Endothelial cell of umbilical vein (primary cell): ENCODE results near the gene COL9A3. TPM values are rescaled to one million over a fixed set of nuclear protein-coding genes. Genes with fewer than 3 reads are reported as not detected.

Source experiments
- BruUV-seq: library from RNA; stranded (reverse); fragments of 400-500 nt; replicated peaks from 2 replicates; lab custom pipeline; 2021; lab: Mats Ljungman, UMichigan
- CTCF ChIA-PET: fragments of 300-600, 350-600 bp; sonication (Branson Sonifier 250); formaldehyde crosslinking; loops from one replicate; lab custom pipeline; 2021; ENCODE audit warnings: antibody characterized with exemption, inconsistent platforms; lab: Charles Lee
- POLR2A ChIA-PET: fragments of 300-600, 350-600 bp; sonication (Branson Sonifier 250); formaldehyde crosslinking; loops from one replicate; lab custom pipeline; 2021; ENCODE audit warnings: antibody characterized with exemption, inconsistent platforms; lab: Charles Lee
- DNase-seq: peaks from one replicate; pipeline ENCODE4 v3.0.0-alpha.2; 2011; ENCODE audit warnings: low read depth, low spot score
- FAIRE-seq: peaks from 2 replicates; lab custom pipeline; 2011; peaks lifted over from hg19 to GRCh38; lab: Jason Lieb, UNC
- H2AFZ ChIP-seq: 2 replicates; pipeline ENCODE4 v1.6.0; 2012; ENCODE audit warnings: low read depth, low read length, control low read depth, inconsistent platforms
- H3K27ac ChIP-seq: 2 replicates; pipeline ENCODE4 v1.5.1; 2011; ENCODE audit warnings: low read depth, mild to moderate bottlenecking, control low read depth, low read length, moderate library complexity; ENCODE audit not compliant: insufficient read depth
- H3K27me3 ChIP-seq, 2 experiments: 2 replicates each; pipeline versions ENCODE4 v1.6.0 to v1.6.1; 2011; ENCODE audit warnings: low read length in 2 of 2, mixed read lengths in 1 of 2; ENCODE audit not compliant: control insufficient read depth in 2 of 2, insufficient read depth in 2 of 2
- H3K36me3 ChIP-seq, 2 experiments: 2 replicates in 1 of 2; 3 replicates in 1 of 2; pipeline ENCODE4 v1.5.1; 2011; ENCODE audit warnings: low read length in 2 of 2, mild to moderate bottlenecking in 1 of 2, moderate library complexity in 1 of 2; ENCODE audit not compliant: control insufficient read depth in 2 of 2, insufficient read depth in 2 of 2; ENCODE audit errors: extremely low read depth in 1 of 2
- H3K4me1 ChIP-seq: 3 replicates; pipeline ENCODE4 v1.5.1; 2011; ENCODE audit warnings: mild to moderate bottlenecking, low read length; ENCODE audit not compliant: control insufficient read depth, insufficient read depth; ENCODE audit errors: extremely low read depth
- H3K4me2 ChIP-seq: 2 replicates; pipeline ENCODE4 v1.6.1; 2011; ENCODE audit warnings: low read length, control low read depth, mixed read lengths; ENCODE audit not compliant: insufficient read depth
- H3K4me3 ChIP-seq, 3 experiments: fragments of 200-600 bp in 1 of 3; sonication (generic), shearing (Covaris generic) in 1 of 3; replicated peaks in 1 of 3; 2 replicates each; pipeline ENCODE4 v1.5.1; 2011 to 2016; ENCODE audit warnings: control low read depth in 3 of 3, low read length in 3 of 3, mild to moderate bottlenecking in 2 of 3, inconsistent platforms in 1 of 3, low read depth in 1 of 3, moderate library complexity in 1 of 3; ENCODE audit not compliant: insufficient read depth in 1 of 3
- H3K79me2 ChIP-seq: 2 replicates; pipeline ENCODE4 v1.6.0; 2012; ENCODE audit warnings: low read length, inconsistent platforms; ENCODE audit not compliant: control insufficient read depth, insufficient read depth
- H3K9ac ChIP-seq: replicated peaks from 2 replicates; pipeline ENCODE3; 2011; ENCODE audit warnings: low read length, control low read depth; ENCODE audit not compliant: insufficient read depth; ENCODE audit errors: extremely low read depth
- H3K9me1 ChIP-seq: replicated peaks from 3 replicates; pipeline ENCODE4 v1.6.0; 2011; ENCODE audit warnings: mild to moderate bottlenecking, low read length; ENCODE audit not compliant: control insufficient read depth, insufficient read depth; ENCODE audit errors: extremely low read depth
- H3K9me3 ChIP-seq: replicated peaks from 2 replicates; pipeline ENCODE4 v1.5.1; 2012; ENCODE audit warnings: low read length, inconsistent platforms; ENCODE audit not compliant: control insufficient read depth, insufficient read depth
- H4K20me1 ChIP-seq: replicated peaks from 2 replicates; pipeline ENCODE3; 2011; ENCODE audit warnings: mild to moderate bottlenecking, low read length; ENCODE audit not compliant: control insufficient read depth, insufficient read depth; ENCODE audit errors: extremely low read depth
- EZH2 ChIP-seq: IDR thresholded peaks from 2 replicates; pipeline ENCODE4 v1.6.1; 2012; ENCODE audit warnings: borderline replicate concordance, low read depth, mild to moderate bottlenecking, moderate library complexity, low read length, inconsistent platforms; ENCODE audit not compliant: severe bottlenecking
- FOS ChIP-seq: IDR thresholded peaks from 2 replicates; pipeline ENCODE4 v1.6.1; 2011; ENCODE audit warnings: mild to moderate bottlenecking, low read length, moderate library complexity, borderline replicate concordance; ENCODE audit not compliant: insufficient read depth
- GATA2 ChIP-seq: IDR thresholded peaks from 2 replicates; pipeline ENCODE4 v1.7.0; 2011; ENCODE audit warnings: low read depth, mild to moderate bottlenecking, moderate library complexity, mixed read lengths, low read length; ENCODE audit not compliant: insufficient read length, insufficient read depth
- JUN ChIP-seq: IDR thresholded peaks from 2 replicates; pipeline ENCODE4 v1.6.1; 2011; ENCODE audit warnings: borderline replicate concordance, low read depth; ENCODE audit not compliant: insufficient read length, insufficient read depth
- MYC ChIP-seq: IDR thresholded peaks from one replicate; pipeline ENCODE4 v1.6.1; 2011; ENCODE audit warnings: mild to moderate bottlenecking, low read depth, low read length
- POLR2A ChIP-seq: IDR thresholded peaks from 2 replicates; pipeline ENCODE4 v1.6.1; 2012; ENCODE audit warnings: low read depth, mild to moderate bottlenecking, control low read depth, low read length
- POLR2AphosphoS5 ChIP-seq: IDR thresholded peaks from 2 replicates; pipeline ENCODE4 v1.6.1; 2012; ENCODE audit warnings: low read depth, mild to moderate bottlenecking, control low read depth, low read length, moderate library complexity; ENCODE audit not compliant: insufficient read depth
- dilution Hi-C: fragments of 300-500 bp; cut with MboI; formaldehyde crosslinking; loops from one replicate; pipeline ENCODE4 v1.15.0; 2019; ENCODE audit warnings: low sequenced_read_pairs; ENCODE audit not compliant: extremely low pct_ligation_motif_present
- intact Hi-C: fragments of 100-400 bp; cut with micrococcal nuclease; formaldehyde crosslinking; loops from one replicate; pipeline ENCODE4 v1.10.0; 2022
- polyA plus RNA-seq, 4 experiments: library from polyadenylated mRNA; depleted of rRNA in 3 of 4; stranded (reverse) in 3 of 4; unstranded in 1 of 4; fragments of >200 nt; gene quantifications; 2 replicates each; pipeline versions ENCODE4 v1.2.1 to v1.2.3, GENCODE V29; 2011 to 2012; ENCODE audit warnings: missing spikeins in 1 of 4
- total RNA-seq: library from RNA; stranded (reverse); gene quantifications from 2 replicates; pipeline ENCODE4 v1.2.3, GENCODE V29; 2021
- TF ChIP-seq, protein P1 (sequence below): IDR thresholded peaks from 2 replicates; pipeline ENCODE4 v1.6.1; 2011; ENCODE audit not compliant: insufficient read depth, insufficient read length
- TF ChIP-seq, protein P2 (sequence below), 2 donors: IDR thresholded peaks; 1 replicate in 1 of 2; 2 replicates in 1 of 2; pipeline ENCODE4 v1.5.1; 2011; ENCODE audit warnings: low read length in 2 of 2, mild to moderate bottlenecking in 2 of 2, moderate library complexity in 2 of 2, control low read depth in 1 of 2, inconsistent platforms in 1 of 2, low read depth in 1 of 2; ENCODE audit not compliant: insufficient read depth in 1 of 2; ENCODE audit errors: extremely low read depth in 1 of 2

Gene COL9A3
- total and polyA plus RNA-seq, 2 donors (not counting 3 experiments of a cell fraction or from before 2014, with no cell fraction given), result 0.46 to 0.60 TPM

DNA sequence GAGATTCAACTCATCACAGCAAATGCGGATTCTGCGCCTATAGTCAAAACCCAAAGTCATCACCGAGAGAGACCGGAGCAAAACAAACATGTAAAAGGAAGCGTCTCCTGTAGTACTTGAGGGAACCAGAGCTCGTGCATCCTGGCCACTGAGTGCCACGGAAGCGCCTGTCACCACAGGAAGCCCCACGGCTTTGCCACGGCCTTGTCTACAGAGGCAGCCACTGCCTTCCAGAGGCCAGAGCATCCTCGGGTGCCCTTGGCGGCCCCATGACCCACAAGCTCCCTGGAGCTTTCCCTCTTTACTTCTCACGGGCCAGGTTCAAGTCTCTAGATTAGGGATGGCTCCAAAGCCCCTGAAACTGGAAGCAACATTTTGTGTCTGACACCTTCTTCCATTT is 37.3 kb downstream of the COL9A3 start:
- CTCF ChIA-PET, result no interaction called here
- no TSS peak for BruUV-seq
- dilution Hi-C loops, result no loop called here
- TF ChIP-seq MYC (no peak), POLR2AphosphoS5 (no peak), POLR2A (no peak), GATA2 (no peak), FOS (no peak), EZH2 (no peak), JUN (no peak)
- TF ChIP-seq, protein P1, sequence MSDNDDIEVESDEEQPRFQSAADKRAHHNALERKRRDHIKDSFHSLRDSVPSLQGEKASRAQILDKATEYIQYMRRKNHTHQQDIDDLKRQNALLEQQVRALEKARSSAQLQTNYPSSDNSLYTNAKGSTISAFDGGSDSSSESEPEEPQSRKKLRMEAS, result no peak
- TF ChIP-seq, protein P2, sequence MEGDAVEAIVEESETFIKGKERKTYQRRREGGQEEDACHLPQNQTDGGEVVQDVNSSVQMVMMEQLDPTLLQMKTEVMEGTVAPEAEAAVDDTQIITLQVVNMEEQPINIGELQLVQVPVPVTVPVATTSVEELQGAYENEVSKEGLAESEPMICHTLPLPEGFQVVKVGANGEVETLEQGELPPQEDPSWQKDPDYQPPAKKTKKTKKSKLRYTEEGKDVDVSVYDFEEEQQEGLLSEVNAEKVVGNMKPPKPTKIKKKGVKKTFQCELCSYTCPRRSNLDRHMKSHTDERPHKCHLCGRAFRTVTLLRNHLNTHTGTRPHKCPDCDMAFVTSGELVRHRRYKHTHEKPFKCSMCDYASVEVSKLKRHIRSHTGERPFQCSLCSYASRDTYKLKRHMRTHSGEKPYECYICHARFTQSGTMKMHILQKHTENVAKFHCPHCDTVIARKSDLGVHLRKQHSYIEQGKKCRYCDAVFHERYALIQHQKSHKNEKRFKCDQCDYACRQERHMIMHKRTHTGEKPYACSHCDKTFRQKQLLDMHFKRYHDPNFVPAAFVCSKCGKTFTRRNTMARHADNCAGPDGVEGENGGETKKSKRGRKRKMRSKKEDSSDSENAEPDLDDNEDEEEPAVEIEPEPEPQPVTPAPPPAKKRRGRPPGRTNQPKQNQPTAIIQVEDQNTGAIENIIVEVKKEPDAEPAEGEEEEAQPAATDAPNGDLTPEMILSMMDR (IDR thresholded peaks at IDR 0.05; ENCODE audit: extremely low read depth in 1 of 2, insufficient read depth in 1 of 2, low read depth in 1 of 2, low read length in 2 of 2), result no peak
- no peak overlapping the region for H2AFZ ChIP-seq
- no peak for FAIRE-seq
- POLR2A ChIA-PET, result no interaction called here
- H3K4me1 ChIP-seq, result no peaks in the 10 kb centered on the region
- no peaks in the 10 kb centered on the region for H4K20me1 ChIP-seq
- no peak overlapping the region for H3K27ac ChIP-seq
- no peaks in the 10 kb centered on the region for H3K9me3 ChIP-seq
- intact Hi-C loops, result no loop called here
- no peak for DNase-seq
- H3K9ac ChIP-seq, result no peak overlapping the region
- H3K9me1 ChIP-seq, result no peaks in the 10 kb centered on the region
- H3K27me3 ChIP-seq, result no peaks in the 10 kb centered on the region
- H3K36me3 ChIP-seq, result peaks cover 3 to 12% of the 10 kb centered on the region in 2 experiments
- no peak overlapping the region for H3K4me3 ChIP-seq
- peaks cover 2% of the 10 kb centered on the region for H3K79me2 ChIP-seq
- no peak overlapping the region for H3K4me2 ChIP-seq
